Activated T-helper 1 cell treated with Interleukin-2 at 50 U/mL for 16 hours (primary cell): Measurements from ENCODE around the gene ERI3.

Experiments used
- DNase-seq: peaks from one replicate; pipeline ENCODE4 v3.0.0-alpha.2; 2020; ENCODE audit warnings: low read depth

Gene ERI3

GRCh38 chr1:44354840-44355581 lies at the start of gene ERI3:
ERI3 (minus strand) TSS chr1:44355257; CDS start chr1:44355026, 231 bp downstream.
- DNase-seq, result peak; percentile 93

DNA sequence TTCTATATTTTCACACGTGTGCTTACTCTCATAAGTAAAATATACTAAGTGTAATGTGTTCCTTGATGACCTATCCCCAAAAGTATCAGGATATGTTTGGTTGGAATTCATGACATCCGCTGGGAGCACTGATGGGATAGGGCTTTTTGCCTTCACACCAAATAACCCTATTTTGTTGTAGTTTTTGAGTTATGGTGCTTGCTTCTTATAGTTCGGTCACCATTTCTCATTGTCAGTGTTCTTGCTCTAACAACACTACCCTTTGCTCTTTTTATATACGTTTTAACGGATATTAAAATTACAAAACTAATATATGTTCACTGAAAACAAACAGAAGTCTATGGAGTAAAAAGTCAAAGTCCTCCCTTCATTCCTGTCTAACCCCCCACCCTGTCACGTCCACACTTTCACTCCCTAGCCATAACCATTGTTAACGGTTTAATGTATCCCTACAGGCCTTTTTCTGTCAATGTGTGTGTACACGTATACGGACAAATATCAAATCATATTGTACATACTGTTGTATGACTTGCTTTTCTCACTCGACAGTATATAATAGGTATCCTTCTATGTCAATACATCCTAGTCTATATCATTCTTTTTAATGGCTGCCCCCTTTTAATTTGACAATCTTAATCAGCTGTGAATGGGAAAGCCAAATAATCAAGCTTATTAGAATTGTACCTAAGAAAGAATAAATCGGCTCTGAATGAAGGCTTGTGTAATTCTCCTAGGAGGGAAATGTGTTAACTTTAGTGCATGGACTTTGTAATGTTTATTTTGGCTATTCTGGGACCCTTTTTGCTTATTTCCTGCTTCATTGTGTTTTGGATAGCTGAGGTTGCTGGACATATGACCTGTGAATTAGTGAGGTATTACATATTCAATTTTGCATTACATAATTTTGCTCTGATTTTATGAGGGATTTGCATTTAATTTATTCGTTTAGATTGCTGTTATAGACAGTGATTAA lies 46.5 kb upstream of the ERI3 start:
- DNase-seq, result no peak

DNA sequence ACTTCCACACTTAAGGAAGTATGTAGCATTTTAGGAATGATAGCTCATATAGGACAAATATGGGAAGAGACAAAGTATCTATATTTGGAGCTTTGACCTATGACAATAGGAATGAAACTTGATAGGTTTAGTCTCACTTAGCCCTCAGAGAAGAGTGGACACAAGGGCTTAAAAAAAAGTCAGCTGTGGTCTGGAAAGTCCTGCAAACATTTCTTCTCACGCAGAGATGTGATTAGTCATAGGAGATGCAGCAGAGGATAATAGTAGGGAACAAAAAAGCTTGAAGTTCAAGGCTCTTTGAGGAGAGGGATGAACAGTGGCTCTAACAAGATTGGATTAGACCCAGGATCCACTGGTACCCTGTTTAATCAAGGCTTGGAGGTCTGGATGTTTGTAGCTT lies 35.2 kb upstream of the ERI3 start:
- no peak for DNase-seq

DNA sequence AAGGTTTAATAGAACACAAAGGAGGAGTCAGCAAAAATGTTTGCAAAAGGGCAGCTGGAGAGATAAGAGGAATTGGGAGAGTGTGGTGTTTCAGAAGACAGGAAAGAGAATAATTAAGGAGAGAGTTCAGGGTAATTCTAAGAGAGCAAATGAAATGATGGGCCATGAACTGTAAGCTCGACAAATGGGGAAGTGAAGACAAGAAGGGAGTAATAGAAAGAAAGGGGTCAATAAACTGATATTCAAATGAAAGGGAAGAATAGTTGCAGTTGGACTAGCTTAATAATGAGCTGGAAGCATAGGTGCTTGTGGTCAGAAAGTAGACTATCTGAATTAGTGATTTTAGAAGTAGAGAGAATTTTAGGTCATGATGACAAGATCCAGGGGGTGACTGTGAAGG lies 34.4 kb upstream of the ERI3 start:
- no peak for DNase-seq

- no peak for DNase-seq
Measured at GRCh38 chr1:44388551-44388950, 33.5 kb upstream of the ERI3 start.

GRCh38 chr1:44380666-44381177 lies 25.7 kb upstream of the ERI3 start:
- no peak for DNase-seq

DNA sequence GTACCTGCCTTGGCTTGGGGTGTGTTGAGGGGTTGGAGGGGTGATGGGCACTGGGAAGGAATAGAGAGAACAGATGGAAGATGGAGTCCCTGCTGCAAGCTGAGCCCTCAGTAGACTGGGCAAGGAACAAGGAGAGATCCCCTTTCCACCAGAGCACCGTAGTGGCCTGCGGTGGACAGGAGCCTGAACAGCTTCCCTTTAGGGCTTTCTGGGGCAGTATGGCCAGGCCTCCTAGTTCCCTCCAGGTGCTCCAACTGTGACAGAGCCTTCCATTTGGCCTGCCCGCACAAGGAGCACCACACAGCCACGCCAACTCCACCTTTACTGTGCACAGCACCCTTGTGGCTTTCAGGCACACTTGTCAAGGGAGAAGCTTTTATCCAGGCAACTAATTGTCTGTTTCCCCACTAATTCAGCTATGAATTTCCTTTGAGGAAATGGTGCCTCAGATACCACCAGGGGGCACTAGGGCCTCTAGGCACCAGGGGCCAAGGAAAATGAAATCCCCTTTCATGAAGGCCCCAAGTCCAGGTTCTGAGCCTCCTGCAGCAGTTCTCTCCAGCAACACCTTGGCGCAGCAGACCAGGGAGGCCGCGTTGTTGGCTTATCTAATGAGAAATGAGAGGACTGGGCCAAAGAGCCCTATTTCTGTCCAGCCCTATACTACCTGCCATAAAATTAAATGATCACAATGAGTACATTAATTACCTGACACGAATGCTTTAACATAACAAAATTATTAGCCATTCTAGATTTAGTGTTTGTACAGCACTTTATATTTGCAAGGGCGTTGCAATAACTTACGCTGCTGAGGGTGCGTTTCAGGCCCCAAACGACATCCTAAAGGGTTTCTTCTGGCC lies 23.1 kb upstream of the ERI3 start:
- no peak for DNase-seq

DNA sequence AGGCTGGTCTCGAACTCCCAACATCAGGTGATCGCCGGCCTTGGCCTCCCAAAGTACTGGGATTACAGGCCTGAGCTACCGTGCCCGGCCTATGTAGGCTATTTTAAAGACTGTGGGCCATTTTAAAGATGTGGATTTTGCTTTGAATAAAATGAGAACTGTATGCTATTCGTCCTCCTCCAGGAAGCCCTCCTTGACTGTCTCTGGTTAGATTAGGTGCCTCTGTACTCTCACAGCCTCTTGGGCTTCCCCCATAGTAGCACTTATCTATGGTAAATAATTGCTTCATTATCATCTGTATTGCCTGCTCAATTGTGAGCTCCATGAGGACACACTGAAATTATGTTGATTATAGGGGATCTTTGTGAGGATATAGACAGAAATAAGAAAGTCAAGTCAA lies 20.5 kb upstream of the ERI3 start:
- no peak for DNase-seq

GRCh38 chr1:44371206-44371605 lies 16.1 kb upstream of the ERI3 start:
- no peak for DNase-seq

DNA sequence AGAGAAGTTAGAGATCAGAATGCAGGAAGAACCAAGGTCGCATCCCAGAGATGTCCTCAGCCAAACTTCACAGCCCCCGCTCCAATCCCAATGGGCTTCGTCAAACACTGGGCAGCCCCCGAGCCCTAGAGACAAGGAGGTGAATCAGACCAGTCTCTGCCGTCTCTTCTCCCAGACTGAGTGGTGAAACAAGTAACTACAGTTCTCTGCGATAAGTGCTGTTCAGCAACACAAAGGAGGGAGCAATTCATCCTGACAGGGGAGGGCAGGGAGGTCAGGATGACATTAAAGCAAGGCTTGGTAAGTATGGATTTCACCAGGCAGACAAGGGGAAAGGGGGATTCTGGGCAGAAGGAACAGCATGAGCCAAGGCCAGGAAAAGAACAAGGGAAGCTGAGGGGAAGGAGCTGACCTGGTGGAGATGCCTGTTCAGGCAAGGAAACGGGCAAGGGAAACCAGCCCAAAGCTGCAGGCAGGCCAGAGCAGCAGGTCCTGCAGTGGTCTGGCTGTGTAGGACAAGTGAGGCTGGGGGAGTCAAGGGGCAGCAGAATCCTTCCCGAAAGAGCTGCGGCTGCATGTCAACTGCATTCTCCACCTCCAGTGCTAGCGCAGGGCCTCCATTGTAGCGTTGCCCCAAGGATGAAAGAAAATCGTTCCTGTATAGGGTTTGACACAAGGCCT lies 13.6 kb upstream of the ERI3 start:
- DNase-seq, result no peak

DNA sequence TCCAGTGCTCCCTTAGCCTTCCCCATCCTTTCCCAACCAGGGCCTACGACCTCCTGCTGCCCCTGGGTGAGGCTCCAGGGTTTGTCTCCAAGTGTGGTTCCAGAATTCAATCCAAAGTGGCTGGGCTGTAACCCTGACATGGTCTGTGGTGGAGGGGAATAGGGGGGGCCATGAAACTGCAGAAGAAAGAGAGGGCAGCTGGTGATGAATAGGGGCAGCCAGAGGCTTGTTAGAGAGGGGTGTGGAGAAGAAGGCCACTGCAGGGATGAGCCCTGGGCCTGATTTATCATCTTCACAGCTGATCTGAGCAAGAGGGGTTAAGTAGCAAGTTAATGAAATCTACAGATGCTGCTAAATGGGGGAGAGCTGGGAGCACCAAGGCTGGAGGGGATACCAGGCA lies 12.9 kb upstream of the ERI3 start:
- no peak for DNase-seq

- DNase-seq, result no peak
Measured at GRCh38 chr1:44366371-44366975, 11.4 kb upstream of the ERI3 start.

DNA sequence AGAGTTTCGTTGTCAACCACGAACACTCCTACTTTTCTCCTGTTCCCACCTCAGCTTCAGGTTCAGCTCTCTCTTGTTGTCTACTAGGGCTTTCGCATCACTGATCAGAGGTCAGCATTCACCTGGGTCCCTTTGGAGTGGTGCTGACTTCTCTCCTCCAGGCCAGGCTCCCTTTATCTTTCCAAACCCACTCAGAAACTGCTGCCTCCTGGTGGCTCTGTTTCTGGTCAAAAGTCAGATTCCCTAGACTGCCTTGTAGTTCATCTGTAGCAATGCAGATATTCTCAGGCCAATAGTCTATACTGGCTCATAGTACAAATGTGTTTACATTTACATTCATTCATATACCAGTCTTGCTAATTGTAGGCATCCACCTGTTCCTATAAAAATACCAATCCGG lies 6.4 kb upstream of the ERI3 start:
- no peak for DNase-seq

DNA sequence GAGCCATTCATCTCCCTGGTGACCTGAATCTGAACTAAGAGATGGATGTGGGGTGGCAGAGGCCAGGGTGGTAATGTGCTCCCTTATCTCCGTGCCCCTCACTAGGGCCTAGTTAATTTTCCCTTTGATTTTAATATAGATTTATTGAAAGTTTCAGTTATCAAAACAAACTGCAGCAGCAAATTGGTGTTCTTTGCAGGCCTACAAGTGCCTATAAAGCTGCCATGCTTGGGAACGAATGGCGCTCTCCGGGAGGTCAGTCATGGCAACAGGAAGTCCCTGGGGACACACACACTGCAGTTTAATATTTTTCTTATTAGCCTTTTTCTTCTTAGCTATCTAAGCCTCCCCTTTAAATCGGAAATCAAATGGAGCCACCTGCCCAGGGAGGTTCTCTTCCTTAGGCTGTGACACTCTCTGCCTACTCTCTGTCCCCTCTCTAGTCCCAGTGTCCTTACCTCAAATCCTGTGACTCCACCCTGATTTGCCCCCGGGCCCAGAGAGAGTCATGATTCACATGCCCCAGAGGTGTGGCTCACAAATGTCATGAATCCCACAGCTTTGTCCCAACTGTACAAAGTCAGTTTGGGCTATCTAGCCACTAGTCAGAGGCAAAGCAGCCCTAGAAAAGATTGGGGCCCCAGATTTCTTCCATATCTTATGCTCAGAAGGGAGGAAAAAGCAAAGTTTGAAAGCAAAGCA lies 4.3 kb upstream of the ERI3 start:
- DNase-seq, result no peak

DNA sequence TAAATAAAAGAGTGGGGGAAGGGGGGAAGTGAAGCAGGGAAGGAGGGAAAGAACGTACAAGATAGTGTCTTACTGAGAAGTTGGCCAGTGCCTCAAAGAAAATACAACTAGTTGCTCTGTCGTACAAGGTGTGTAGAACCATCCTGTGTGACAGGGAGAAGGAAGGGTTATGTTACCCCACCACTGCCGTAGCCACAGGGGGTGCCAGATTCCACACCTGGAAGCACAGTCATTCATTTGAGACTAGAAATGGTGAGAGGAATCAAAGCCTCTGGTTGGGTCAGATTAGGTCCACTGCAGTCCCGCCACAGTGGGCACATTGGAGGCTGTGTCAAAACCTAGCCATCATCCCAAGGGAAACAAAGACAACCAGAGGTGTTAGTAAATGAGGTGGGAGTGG lies 2.7 kb upstream of the ERI3 start:
- no peak for DNase-seq

- no peak for DNase-seq
Measured at GRCh38 chr1:44355582-44356305, 687 bp upstream of the ERI3 start.

GRCh38 chr1:44354268-44354839 lies 703 bp downstream of the ERI3 start:
- DNase-seq, result no peak

GRCh38 chr1:44353604-44354003 lies 1.5 kb downstream of the ERI3 start:
- DNase-seq, result no peak

DNA sequence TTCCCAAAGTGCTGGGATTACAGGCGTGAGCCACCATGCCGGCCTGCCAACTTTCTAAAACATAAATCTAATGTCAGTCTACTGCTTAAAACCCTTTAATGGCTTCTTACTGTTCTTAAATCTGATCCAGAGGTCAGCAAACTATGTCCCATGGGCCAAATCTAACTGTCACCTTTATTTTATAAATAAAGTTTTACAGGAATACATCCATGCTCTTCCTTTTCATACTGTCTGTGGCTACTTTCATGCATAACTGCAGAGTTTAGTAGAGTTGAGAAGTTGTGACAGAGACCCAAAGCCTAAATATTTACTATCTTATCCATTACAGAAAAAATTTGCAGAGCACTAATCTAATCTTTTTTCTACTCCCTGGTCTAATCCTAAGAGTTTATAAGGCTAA lies 3.8 kb downstream of the ERI3 start:
- DNase-seq, result no peak
